Measurements from ENCODE around the gene NT5C.

- TF ChIP-seq CTCF (IDR thresholded peaks at IDR 0.05; ENCODE audit: low read depth, low read length, poor library complexity, severe bottlenecking): no peak
- TF ChIP-seq EZH2phosphoT487 (IDR thresholded peaks at IDR 0.05; ENCODE audit: borderline replicate concordance, low read length): no peak
These were observed 15.1 kb upstream of the NT5C start for GRCh38 chr17:75146592-75146991.

Data from DOHH2 (cell line).